Activated naive CD4-positive, alpha-beta T cell treated with anti-CD3 and anti-CD28 coated beads for 36 hours (primary cell): ENCODE measurements around the gene TMEM253. TPM values are rescaled to one million over a fixed set of nuclear protein-coding genes. Genes with fewer than 3 reads are reported as not detected.

Experiments
- CTCF ChIA-PET: fragments of 350-600 bp; sonication (Branson Sonifier 250); formaldehyde crosslinking; loops from one replicate; lab custom pipeline; 2021; ENCODE audit warnings: antibody characterized with exemption; lab: Charles Lee
- DNase-seq: peaks from one replicate; pipeline ENCODE4 v3.0.0-alpha.2; 2020
- H3K27ac Mint-ChIP-seq: one replicate; pipeline ENCODE4 v1.8.0; 2021; ENCODE audit warnings: mild to moderate bottlenecking, mixed read lengths
- H3K27me3 Mint-ChIP-seq: one replicate; pipeline ENCODE4 v1.8.0; 2021; ENCODE audit warnings: low read depth, mixed read lengths
- H3K36me3 Mint-ChIP-seq: one replicate; pipeline ENCODE4 v1.8.0; 2021; ENCODE audit warnings: low read depth, mixed read lengths
- H3K4me1 Mint-ChIP-seq: one replicate; pipeline ENCODE4 v1.8.0; 2021; ENCODE audit warnings: low read depth, mixed read lengths
- H3K4me3 Mint-ChIP-seq: one replicate; pipeline ENCODE4 v1.8.0; 2021; ENCODE audit warnings: mild to moderate bottlenecking, moderate library complexity, mixed read lengths
- H3K9me3 Mint-ChIP-seq: one replicate; pipeline ENCODE4 v1.8.0; 2021; ENCODE audit warnings: mixed read lengths
- intact Hi-C: fragments of 100-400 bp; cut with micrococcal nuclease; formaldehyde crosslinking; loops from one replicate; pipeline ENCODE4 v1.15.1; 2023
- total RNA-seq, 2 experiments: library from RNA; stranded (reverse); gene quantifications; one replicate each; pipeline ENCODE4 v1.2.3, GENCODE V29; 2021

Gene TMEM253
- total RNA-seq, 2 experiments from 2014 or later: not detected

DNA sequence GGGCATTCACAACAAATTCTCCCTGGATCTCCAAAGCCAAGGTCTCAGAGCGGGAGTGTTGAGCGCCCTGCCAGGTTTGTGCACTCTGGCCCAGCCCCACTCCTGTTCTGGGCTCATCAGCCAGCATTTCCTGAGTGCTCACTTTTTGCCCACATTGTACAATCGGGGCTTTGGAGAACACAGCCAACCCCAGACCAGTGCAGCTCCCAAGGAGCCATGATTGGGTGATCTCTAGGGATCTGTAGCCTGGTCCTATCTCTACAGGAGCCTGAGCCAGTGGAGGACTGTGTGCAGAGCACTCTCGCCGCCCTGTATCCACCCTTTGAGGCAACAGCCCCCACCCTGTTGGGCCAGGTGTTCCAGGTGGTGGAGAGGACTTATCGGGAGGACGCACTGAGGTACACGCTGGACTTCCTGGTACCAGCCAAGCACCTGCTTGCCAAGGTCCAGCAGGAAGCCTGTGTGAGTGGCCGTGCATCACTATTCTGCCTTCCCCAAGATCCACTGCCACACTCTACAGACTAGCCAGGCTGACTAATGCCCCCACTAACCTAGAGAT lies 28.0 kb upstream of the TMEM253 start:
- intact Hi-C loops: no loop called here
- CTCF ChIA-PET: interaction anchor here (0.7 to 5.8 kb wide), 6 partner anchors 14 to 238 kb away, joined by 3 to 60 read pairs (median 19); no protein-coding TSS in a partner anchor
- Mint-ChIP-seq H3K9me3 (no peaks in the 10 kb centered on the region), H3K36me3 (no peaks in the 10 kb centered on the region), H3K4me1 (peaks cover 29% of the 10 kb centered on the region), H3K27me3 (peaks cover 47% of the 10 kb centered on the region), H3K4me3 (no peak overlapping the region), H3K27ac (no peak overlapping the region)
- DNase-seq: no peak

DNA sequence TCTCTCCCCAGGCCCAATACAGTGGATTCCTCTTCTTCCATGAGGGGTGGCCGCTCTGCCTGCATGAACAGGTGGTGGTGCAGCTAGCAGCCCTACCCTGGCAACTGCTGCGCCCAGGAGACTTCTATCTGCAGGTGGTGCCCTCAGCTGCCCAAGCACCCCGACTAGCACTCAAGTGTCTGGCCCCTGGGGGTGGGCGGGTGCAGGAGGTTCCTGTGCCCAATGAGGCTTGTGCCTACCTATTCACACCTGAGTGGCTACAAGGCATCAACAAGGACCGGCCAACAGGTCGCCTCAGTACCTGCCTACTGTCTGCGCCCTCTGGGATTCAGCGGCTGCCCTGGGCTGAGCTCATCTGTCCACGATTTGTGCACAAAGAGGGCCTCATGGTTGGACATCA lies 26.9 kb upstream of the TMEM253 start:
- H3K27me3 Mint-ChIP-seq: peaks cover 39% of the 10 kb centered on the region
- H3K36me3 Mint-ChIP-seq: no peaks in the 10 kb centered on the region
- H3K27ac Mint-ChIP-seq: no peak overlapping the region
- intact Hi-C loops: no loop called here
- CTCF ChIA-PET: interaction anchor here (0.6 to 5.8 kb wide), 4 partner anchors 13 to 68 kb away, joined by 3 to 60 read pairs (median 10); no protein-coding TSS in a partner anchor
- H3K4me3 Mint-ChIP-seq: no peak overlapping the region
- no peaks in the 10 kb centered on the region for H3K9me3 Mint-ChIP-seq
- H3K4me1 Mint-ChIP-seq: peaks cover 23% of the 10 kb centered on the region
- no peak for DNase-seq

- intact Hi-C loops: no loop called here
- CTCF ChIA-PET: interaction anchor here (0.6 to 5.8 kb wide), 4 partner anchors 12 to 69 kb away, joined by 4 to 60 read pairs (median 10); no protein-coding TSS in a partner anchor
- Mint-ChIP-seq H3K9me3 (no peaks in the 10 kb centered on the region), H3K36me3 (no peaks in the 10 kb centered on the region), H3K27ac (no peak overlapping the region), H3K4me3 (no peak overlapping the region), H3K27me3 (peaks cover 31% of the 10 kb centered on the region), H3K4me1 (peaks cover 16% of the 10 kb centered on the region)
- DNase-seq: no peak
Observed at GRCh38 chr14:21074398-21075272, 26.2 kb upstream of the TMEM253 start.

DNA sequence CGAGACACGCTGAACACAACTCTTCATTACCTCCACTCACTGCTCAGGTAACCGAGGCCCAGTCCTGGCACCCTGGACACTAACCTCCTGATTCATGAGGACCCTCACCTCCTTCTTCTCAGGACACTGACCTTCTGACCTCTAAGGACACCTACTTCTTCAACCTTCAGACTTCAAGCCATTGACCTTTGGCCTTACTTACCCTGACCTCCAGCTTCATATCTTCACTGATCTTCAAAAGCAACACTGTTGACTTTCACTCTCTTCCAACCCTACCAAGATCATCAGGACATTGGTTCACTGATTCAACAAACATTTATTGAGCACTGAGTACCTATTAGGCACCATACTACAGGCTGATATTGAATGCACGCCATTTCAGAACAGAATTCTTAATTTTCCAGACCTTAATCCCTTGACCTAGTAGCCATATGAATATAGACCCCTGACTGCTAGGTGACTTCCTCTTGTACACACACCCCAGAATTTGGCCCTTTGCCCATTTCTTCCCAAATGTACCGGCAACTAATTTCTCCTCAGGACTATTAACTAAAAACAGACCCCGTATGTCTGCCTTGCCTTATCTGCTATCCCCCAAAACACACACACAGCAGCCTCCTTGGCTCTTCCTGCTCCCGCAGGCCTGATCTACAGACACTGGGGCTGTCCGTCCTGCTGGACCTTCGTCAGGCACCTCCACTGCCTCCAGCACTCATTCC lies 25.0 kb upstream of the TMEM253 start:
- Mint-ChIP-seq H3K27ac (no peak overlapping the region), H3K4me1 (peaks cover 8% of the 10 kb centered on the region), H3K4me3 (no peak overlapping the region), H3K27me3 (peaks cover 22% of the 10 kb centered on the region), H3K9me3 (no peaks in the 10 kb centered on the region), H3K36me3 (no peaks in the 10 kb centered on the region)
- intact Hi-C loops: no loop called here
- no peak for DNase-seq
- CTCF ChIA-PET: interaction anchor here (2.8 to 5.8 kb wide), 2 partner anchors 11 to 17 kb away, joined by 15 to 60 read pairs; no protein-coding TSS in a partner anchor

DNA sequence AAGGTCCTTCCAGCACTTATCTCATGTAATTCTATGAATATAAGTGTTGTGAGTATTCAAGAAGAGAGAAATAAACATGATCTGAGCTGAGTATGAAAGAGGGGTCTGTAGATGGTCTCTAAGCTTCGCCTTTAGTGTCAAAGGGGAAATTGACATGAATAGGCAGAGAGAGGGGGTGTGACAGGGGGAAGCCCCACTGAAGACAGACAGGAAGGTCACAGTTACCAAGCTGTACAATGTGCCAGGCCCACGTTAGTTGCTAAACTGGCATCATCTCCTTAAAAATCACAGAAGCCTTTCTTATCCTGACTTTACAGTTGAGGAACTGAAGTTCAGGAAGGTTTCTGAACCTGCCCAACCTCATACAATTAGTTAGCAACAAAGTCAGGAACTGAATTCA lies 23.2 kb upstream of the TMEM253 start:
- peaks cover 5% of the 10 kb centered on the region for H3K27me3 Mint-ChIP-seq
- no peak for DNase-seq
- CTCF ChIA-PET: interaction anchor here (1.1 to 2.9 kb wide), 4 partner anchors 9 to 63 kb away, joined by 3 to 10 read pairs (median 10); no protein-coding TSS in a partner anchor
- no peak overlapping the region for H3K27ac Mint-ChIP-seq
- H3K4me1 Mint-ChIP-seq: no peaks in the 10 kb centered on the region
- H3K9me3 Mint-ChIP-seq: no peaks in the 10 kb centered on the region
- intact Hi-C loops: no loop called here
- no peak overlapping the region for H3K4me3 Mint-ChIP-seq
- no peaks in the 10 kb centered on the region for H3K36me3 Mint-ChIP-seq

GRCh38 chr14:21078287-21078686 lies 22.6 kb upstream of the TMEM253 start:
- Mint-ChIP-seq H3K27me3 (peaks cover 4% of the 10 kb centered on the region), H3K4me1 (no peaks in the 10 kb centered on the region), H3K36me3 (no peaks in the 10 kb centered on the region), H3K4me3 (no peak overlapping the region), H3K9me3 (no peaks in the 10 kb centered on the region), H3K27ac (no peak overlapping the region)
- CTCF ChIA-PET: interaction anchor here (1.1 to 2.9 kb wide), 4 partner anchors 10 to 63 kb away, joined by 3 to 10 read pairs (median 10); no protein-coding TSS in a partner anchor
- DNase-seq: no peak
- intact Hi-C loops: no loop called here

DNA sequence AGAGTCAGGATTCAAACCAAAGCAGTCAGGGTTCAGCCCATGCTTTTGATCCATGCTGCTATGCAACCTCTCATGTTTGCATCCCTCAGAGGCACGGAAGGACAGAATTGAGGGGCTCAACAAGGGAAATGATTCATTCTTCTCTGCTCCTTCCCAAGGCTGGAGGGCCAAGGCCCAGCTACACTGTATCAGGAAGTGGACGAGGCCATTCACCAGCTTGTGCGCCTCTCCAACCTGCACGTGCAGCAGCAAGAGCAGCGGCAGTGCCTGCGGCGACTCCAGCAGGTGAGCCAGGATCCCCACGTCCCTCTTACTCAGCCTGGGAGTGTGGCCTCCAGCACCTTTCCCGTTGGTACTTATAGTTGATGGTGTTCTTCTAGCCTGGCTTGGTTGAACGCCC lies 22.1 kb upstream of the TMEM253 start:
- CTCF ChIA-PET: interaction anchor here (2.4 to 2.9 kb wide), 3 partner anchors 11 to 64 kb away, joined by 9 to 10 read pairs (median 10); no protein-coding TSS in a partner anchor
- no peaks in the 10 kb centered on the region for H3K27me3 Mint-ChIP-seq
- no peaks in the 10 kb centered on the region for H3K36me3 Mint-ChIP-seq
- H3K4me3 Mint-ChIP-seq: no peak overlapping the region
- no peaks in the 10 kb centered on the region for H3K4me1 Mint-ChIP-seq
- no peak overlapping the region for H3K27ac Mint-ChIP-seq
- H3K9me3 Mint-ChIP-seq: no peaks in the 10 kb centered on the region
- intact Hi-C loops: no loop called here
- no peak for DNase-seq

DNA sequence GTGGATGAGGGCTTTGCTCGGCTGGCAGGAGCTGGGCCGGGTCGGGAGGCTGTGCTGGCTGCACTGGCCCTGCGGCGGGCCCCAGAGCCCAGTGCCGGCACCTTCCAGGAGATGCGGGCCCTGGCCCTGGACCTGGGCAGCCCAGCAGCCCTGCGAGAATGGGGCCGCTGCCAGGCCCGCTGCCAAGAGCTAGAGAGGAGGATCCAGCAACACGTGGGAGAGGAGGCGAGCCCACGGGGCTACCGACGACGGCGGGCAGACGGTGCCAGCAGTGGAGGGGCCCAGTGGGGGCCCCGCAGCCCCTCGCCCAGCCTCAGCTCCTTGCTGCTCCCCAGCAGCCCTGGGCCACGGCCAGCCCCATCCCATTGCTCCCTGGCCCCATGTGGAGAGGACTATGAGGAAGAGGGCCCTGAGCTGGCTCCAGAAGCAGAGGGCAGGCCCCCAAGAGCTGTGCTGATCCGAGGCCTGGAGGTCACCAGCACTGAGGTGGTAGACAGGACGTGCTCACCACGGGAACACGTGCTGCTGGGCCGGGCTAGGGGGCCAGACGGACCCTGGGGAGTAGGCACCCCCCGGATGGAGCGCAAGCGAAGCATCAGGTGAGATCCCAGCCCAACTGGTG lies 19.2 kb upstream of the TMEM253 start:
- H3K4me3 Mint-ChIP-seq: no peak overlapping the region
- H3K27ac Mint-ChIP-seq: no peak overlapping the region
- peaks cover 2% of the 10 kb centered on the region for H3K4me1 Mint-ChIP-seq
- DNase-seq: no peak
- intact Hi-C loops: no loop called here
- H3K27me3 Mint-ChIP-seq: no peaks in the 10 kb centered on the region
- CTCF ChIA-PET: interaction anchor here (1.0 to 3.2 kb wide), 3 partner anchors 8 to 23 kb away, joined by 4 to 18 read pairs (median 4); no protein-coding TSS in a partner anchor
- no peaks in the 10 kb centered on the region for H3K9me3 Mint-ChIP-seq
- H3K36me3 Mint-ChIP-seq: no peaks in the 10 kb centered on the region

DNA sequence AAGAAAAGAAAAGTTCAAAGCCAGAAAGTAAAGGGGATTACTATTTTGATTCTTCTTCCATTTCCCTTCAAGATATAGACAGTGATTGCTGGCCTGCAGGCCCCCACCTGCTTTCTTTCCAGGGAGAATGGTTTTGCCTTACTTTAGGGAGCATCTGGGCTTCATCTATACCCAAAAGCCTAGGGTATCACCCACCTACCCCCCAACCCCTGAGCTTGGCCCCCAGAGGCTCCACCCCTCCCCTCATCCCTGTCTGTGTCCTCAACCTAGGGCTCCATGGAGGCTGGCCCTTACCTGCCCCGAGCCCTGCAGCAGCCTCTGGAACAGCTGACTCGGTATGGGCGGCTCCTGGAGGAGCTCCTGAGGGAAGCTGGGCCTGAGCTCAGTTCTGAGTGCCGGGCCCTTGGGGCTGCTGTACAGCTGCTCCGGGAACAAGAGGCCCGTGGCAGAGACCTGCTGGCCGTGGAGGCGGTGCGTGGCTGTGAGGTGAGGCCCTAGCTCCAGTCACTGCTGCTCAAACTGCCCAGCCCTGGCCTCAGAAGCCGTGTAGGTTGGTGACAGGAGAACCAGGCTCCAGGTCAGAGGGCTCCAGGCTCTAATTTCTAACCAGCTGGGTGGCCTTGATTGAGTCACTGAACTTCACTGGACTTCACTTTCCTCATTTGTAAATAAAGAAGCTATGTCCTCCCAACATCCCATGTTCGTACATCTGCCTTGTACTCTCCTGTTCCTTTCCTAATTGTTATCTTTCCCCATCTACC lies 17.1 kb upstream of the TMEM253 start:
- Mint-ChIP-seq H3K4me1 (peaks cover 13% of the 10 kb centered on the region), H3K4me3 (no peak overlapping the region), H3K9me3 (no peaks in the 10 kb centered on the region), H3K27me3 (no peaks in the 10 kb centered on the region), H3K27ac (no peak overlapping the region), H3K36me3 (no peaks in the 10 kb centered on the region)
- DNase-seq: no peak
- CTCF ChIA-PET: interaction anchor here (0.6 to 8.6 kb wide), 7 partner anchors 9 to 112 kb away, joined by 3 to 60 read pairs (median 6); partner anchors contain the start of gene ARHGEF40
- intact Hi-C loops: no loop called here

GRCh38 chr14:21084396-21084795 lies 16.5 kb upstream of the TMEM253 start:
- no peak for DNase-seq
- no peaks in the 10 kb centered on the region for H3K9me3 Mint-ChIP-seq
- H3K27ac Mint-ChIP-seq: no peak overlapping the region
- intact Hi-C loops: no loop called here
- CTCF ChIA-PET: interaction anchor here (1.5 to 8.6 kb wide), 5 partner anchors 8 to 69 kb away, joined by 6 to 60 read pairs (median 13); partner anchors contain the start of gene ARHGEF40
- H3K36me3 Mint-ChIP-seq: no peaks in the 10 kb centered on the region
- H3K4me1 Mint-ChIP-seq: peaks cover 13% of the 10 kb centered on the region
- H3K4me3 Mint-ChIP-seq: no peak overlapping the region
- H3K27me3 Mint-ChIP-seq: no peaks in the 10 kb centered on the region
